ENCODE data around the gene OR5T2.
"Not testable (repeated sequence)": the region's sequence is repeated elsewhere in the genome, so short reads cannot be mapped to it uniquely, and the experiment has no call there.

OR5T2 gene

GRCh38 chr11:56234155-56234554, at the start of gene OR5T2:
OR5T2 (minus strand) TSS chr11:56234255; CDS start chr11:56233062, 1,193 bp downstream.
- Histone ChIP-seq H3K9me3 (ENCODE audit: insufficient read depth, low read length) (no peaks in the 10 kb centered on the region), H3K9ac (ENCODE audit: low read length) (no peak within 1 kb of the TSS), H3K27ac (ENCODE audit: low read length) (no peak within 1 kb of the TSS), H3K4me2 (ENCODE audit: low read length) (no peak within 1 kb of the TSS), H2AFZ (ENCODE audit: low read depth, low read length) (no peak within 1 kb of the TSS), H3K4me1 (ENCODE audit: low read length) (no peaks in the 10 kb centered on the region), H3K4me3 (ENCODE audit: low read length) (no peak within 1 kb of the TSS), H3K79me2 (ENCODE audit: low read length) (no peaks in the 10 kb centered on the region), H4K20me1 (ENCODE audit: insufficient read depth, low read length) (no peaks in the 10 kb centered on the region), H3K36me3 (replicated peaks; ENCODE audit: low read depth, low read length) (no peaks in the 10 kb centered on the region), H3K27me3 (ENCODE audit: low read depth, low read length) (no peaks in the 10 kb centered on the region)
- TF ChIP-seq CTCF (IDR thresholded peaks at IDR 0.05; ENCODE audit: low read depth, low read length), result no peak
- no peak for TF ChIP-seq EZH2phosphoT487 (IDR thresholded peaks at IDR 0.05; ENCODE audit: low read depth)

GRCh38 chr11:56273854-56274253, 39.8 kb upstream of the OR5T2 start, which contains the start of gene OR5T1:
OR5T1 (plus strand) TSS chr11:56274154; CDS start chr11:56275639, 1,485 bp downstream.
- H4K20me1 ChIP-seq (ENCODE audit: insufficient read depth, low read length), result no peaks in the 10 kb centered on the region

GRCh38 chr11:56271092-56271491, 37.0 kb upstream of the OR5T2 start:
- TF ChIP-seq CTCF (IDR thresholded peaks at IDR 0.05; ENCODE audit: low read depth, low read length) (no peak), EZH2phosphoT487 (IDR thresholded peaks at IDR 0.05; ENCODE audit: low read depth) (no peak)
- no peaks in the 10 kb centered on the region for H3K4me1 ChIP-seq (ENCODE audit: low read length)
- H3K4me3 ChIP-seq (ENCODE audit: low read length), result no peak overlapping the region
- H3K9ac ChIP-seq (ENCODE audit: low read length), result no peak overlapping the region
- no peak overlapping the region for H2AFZ ChIP-seq (ENCODE audit: low read depth, low read length)
- no peak overlapping the region for H3K4me2 ChIP-seq (ENCODE audit: low read length)
- H3K27me3 ChIP-seq (ENCODE audit: low read depth, low read length), result no peaks in the 10 kb centered on the region
- peaks cover 3% of the 10 kb centered on the region; the same call in 1 of the 2 replicates for H3K9me3 ChIP-seq (ENCODE audit: insufficient read depth, low read length)
- no peaks in the 10 kb centered on the region for H3K79me2 ChIP-seq (ENCODE audit: low read length)
- no peaks in the 10 kb centered on the region for H3K36me3 ChIP-seq (replicated peaks; ENCODE audit: low read depth, low read length)
- no peak overlapping the region for H3K27ac ChIP-seq (ENCODE audit: low read length)
- H4K20me1 ChIP-seq (ENCODE audit: insufficient read depth, low read length), result no peaks in the 10 kb centered on the region

More at GRCh38 chr11:56273854-56274253, 39.8 kb upstream of the OR5T2 start, which contains the start of gene OR5T1:
- Histone ChIP-seq H3K27me3 (ENCODE audit: low read depth, low read length) (no peaks in the 10 kb centered on the region), H3K4me2 (ENCODE audit: low read length) (no peak within 1 kb of the TSS), H3K36me3 (replicated peaks; ENCODE audit: low read depth, low read length) (no peaks in the 10 kb centered on the region), H3K9ac (ENCODE audit: low read length) (no peak within 1 kb of the TSS), H2AFZ (ENCODE audit: low read depth, low read length) (no peak within 1 kb of the TSS), H3K4me3 (ENCODE audit: low read length) (no peak within 1 kb of the TSS), H3K79me2 (ENCODE audit: low read length) (no peaks in the 10 kb centered on the region), H3K27ac (ENCODE audit: low read length) (no peak within 1 kb of the TSS), H3K9me3 (ENCODE audit: insufficient read depth, low read length) (no peaks in the 10 kb centered on the region), H3K4me1 (ENCODE audit: low read length) (no peaks in the 10 kb centered on the region)
- TF ChIP-seq EZH2phosphoT487 (IDR thresholded peaks at IDR 0.05; ENCODE audit: low read depth) (no peak), CTCF (IDR thresholded peaks at IDR 0.05; ENCODE audit: low read depth, low read length) (no peak)

GRCh38 chr11:56251954-56252353, 17.9 kb upstream of the OR5T2 start, which contains the start of gene OR5T3:
OR5T3 (plus strand) TSS chr11:56252254; CDS start chr11:56252254, 0 bp downstream.
- H3K4me3 ChIP-seq (ENCODE audit: low read length), result no peak within 1 kb of the TSS
- H3K27me3 ChIP-seq (ENCODE audit: low read depth, low read length), result no peaks in the 10 kb centered on the region
- no peak for TF ChIP-seq EZH2phosphoT487 (IDR thresholded peaks at IDR 0.05; ENCODE audit: low read depth)
- TF ChIP-seq CTCF (IDR thresholded peaks at IDR 0.05; ENCODE audit: low read depth, low read length), result no peak
- H3K9ac ChIP-seq (ENCODE audit: low read length), result no peak within 1 kb of the TSS
- H2AFZ ChIP-seq (ENCODE audit: low read depth, low read length), result no peak within 1 kb of the TSS
- H3K36me3 ChIP-seq (replicated peaks; ENCODE audit: low read depth, low read length), result no peaks in the 10 kb centered on the region
- no peaks in the 10 kb centered on the region for H4K20me1 ChIP-seq (ENCODE audit: insufficient read depth, low read length)
- no peaks in the 10 kb centered on the region for H3K9me3 ChIP-seq (ENCODE audit: insufficient read depth, low read length)
- H3K4me1 ChIP-seq (ENCODE audit: low read length), result 0 out of 2 replicates have a peak, but pooled peaks cover 5% of the 10 kb centered on the region
- no peaks in the 10 kb centered on the region for H3K79me2 ChIP-seq (ENCODE audit: low read length)
- no peak within 1 kb of the TSS for H3K4me2 ChIP-seq (ENCODE audit: low read length)
- H3K27ac ChIP-seq (ENCODE audit: low read length), result no peak within 1 kb of the TSS

GRCh38 chr11:56219735-56220134, 14.3 kb downstream of the OR5T2 start:
- not testable (repeated sequence) for H3K27ac ChIP-seq (ENCODE audit: low read length); H3K4me3 ChIP-seq (ENCODE audit: low read length); H3K9ac ChIP-seq (ENCODE audit: low read length); H3K4me2 ChIP-seq (ENCODE audit: low read length); H3K4me1 ChIP-seq (ENCODE audit: low read length); H3K9me3 ChIP-seq (ENCODE audit: insufficient read depth, low read length); H3K79me2 ChIP-seq (ENCODE audit: low read length); H2AFZ ChIP-seq (ENCODE audit: low read depth, low read length); H3K27me3 ChIP-seq (ENCODE audit: low read depth, low read length); H3K36me3 ChIP-seq (replicated peaks; ENCODE audit: low read depth, low read length); H4K20me1 ChIP-seq (ENCODE audit: insufficient read depth, low read length)
